DLD1 (cell line): ENCODE measurements around the gene FGGY.
"Not testable (repeated sequence)": the region's sequence is repeated elsewhere in the genome, so short reads cannot be mapped to it uniquely, and the experiment has no call there.

Experiments used
- in situ Hi-C: cut with HindIII; loops from 2 replicates; pipeline ENCODE4 v1.10.0; 2017; ENCODE audit warnings: low sequenced_read_pairs

Gene FGGY

GRCh38 chr1:59288046-59288445 is 8.8 kb upstream of the FGGY start:
- in situ Hi-C loops, result no loop called here

- in situ Hi-C loops, result no loop called here
Measured at GRCh38 chr1:59289570-59289969, 7.3 kb upstream of the FGGY start.

- in situ Hi-C loops, result no loop called here
Measured at GRCh38 chr1:59290193-59290949, 6.5 kb upstream of the FGGY start.

GRCh38 chr1:59291561-59291960 is 5.3 kb upstream of the FGGY start:
- in situ Hi-C loops, result no loop called here

GRCh38 chr1:59292562-59292961 is 4.3 kb upstream of the FGGY start:
- in situ Hi-C loops, result no loop called here

GRCh38 chr1:59293206-59293605 is 3.7 kb upstream of the FGGY start:
- in situ Hi-C loops, result no loop called here

GRCh38 chr1:59293849-59294248 is 3.0 kb upstream of the FGGY start:
- in situ Hi-C loops, result no loop called here

- in situ Hi-C loops, result no loop called here
Measured at GRCh38 chr1:59294423-59294822, 2.5 kb upstream of the FGGY start.

- in situ Hi-C loops, result no loop called here
Measured at GRCh38 chr1:59295618-59296017, 1.3 kb upstream of the FGGY start.

- in situ Hi-C loops, result no loop called here
Measured at GRCh38 chr1:59298026-59298583, 1.2 kb downstream of the FGGY start.

GRCh38 chr1:59298710-59299346 is 1.9 kb downstream of the FGGY start:
- in situ Hi-C loops, result no loop called here

GRCh38 chr1:59299670-59300069 is 2.8 kb downstream of the FGGY start:
- in situ Hi-C loops, result not testable (repeated sequence)

- in situ Hi-C loops, result no loop called here
Measured at GRCh38 chr1:59302297-59302696, 5.4 kb downstream of the FGGY start.

GRCh38 chr1:59302871-59303270 is 6.0 kb downstream of the FGGY start:
- in situ Hi-C loops, result no loop called here

GRCh38 chr1:59305188-59305587 is 8.3 kb downstream of the FGGY start:
- in situ Hi-C loops, result no loop called here

- in situ Hi-C loops, result no loop called here
Measured at GRCh38 chr1:59307591-59307990, 10.7 kb downstream of the FGGY start.

GRCh38 chr1:59308839-59309238 is 11.9 kb downstream of the FGGY start:
- in situ Hi-C loops, result no loop called here

- in situ Hi-C loops, result no loop called here
Measured at GRCh38 chr1:59309392-59309791, 12.5 kb downstream of the FGGY start.

GRCh38 chr1:59309795-59310548 is 13.1 kb downstream of the FGGY start:
- in situ Hi-C loops, result no loop called here

- in situ Hi-C loops, result no loop called here
Measured at GRCh38 chr1:59310549-59311250, 13.8 kb downstream of the FGGY start.
